Thymus (tissue), 11 donors: ENCODE measurements around the gene SYT13. TPM values are rescaled to one million over a fixed set of nuclear protein-coding genes. Genes with fewer than 3 reads are reported as not detected.

Experiments
- DNase-seq, 9 donors: peaks; one replicate each; pipeline ENCODE4 v3.0.0-alpha.2; 2013; ENCODE audit warnings: low spot score in 9 of 9, low read depth in 6 of 9, missing footprints in 1 of 9
- H3K27ac ChIP-seq, 2 donors: one replicate each; pipeline ENCODE4 v1.5.1; 2013; ENCODE audit warnings: control low read depth in 1 of 2, low read depth in 1 of 2, low read length in 1 of 2, mild to moderate bottlenecking in 1 of 2, moderate library complexity in 1 of 2
- H3K27me3 ChIP-seq, 2 donors: one replicate each; pipeline ENCODE4 v1.5.1; 2013; ENCODE audit warnings: low read length in 1 of 2; ENCODE audit not compliant: control insufficient read depth in 2 of 2, insufficient read depth in 1 of 2
- H3K36me3 ChIP-seq, 2 donors: one replicate each; pipeline ENCODE4 v1.5.1; 2013; ENCODE audit warnings: low read length in 1 of 2, mild to moderate bottlenecking in 1 of 2, moderate library complexity in 1 of 2; ENCODE audit not compliant: control insufficient read depth in 2 of 2, insufficient read depth in 2 of 2
- H3K4me1 ChIP-seq, 2 donors: one replicate each; pipeline ENCODE4 v1.5.1; 2013; ENCODE audit warnings: low read length in 2 of 2; ENCODE audit not compliant: control insufficient read depth in 2 of 2, insufficient read depth in 2 of 2
- H3K4me3 ChIP-seq, 2 donors: one replicate each; pipeline ENCODE4 v1.5.1; 2013; ENCODE audit warnings: low read length in 2 of 2, control low read depth in 1 of 2, mild to moderate bottlenecking in 1 of 2
- H3K9me3 ChIP-seq, 2 donors: one replicate each; pipeline ENCODE4 v1.5.1; 2013; ENCODE audit warnings: low read length in 1 of 2, mild to moderate bottlenecking in 1 of 2; ENCODE audit not compliant: control insufficient read depth in 2 of 2, insufficient read depth in 1 of 2
- WGBS: extraction: QIAGEN DNeasy Blood & Tissue Kit; methylation state at CpG from one replicate; pipeline ENCODE4 v1.1.7; 2013; 5-methylcytosine and 5-hydroxymethylcytosine counted together
- polyA plus RNA-seq: library from polyadenylated mRNA; stranded (reverse); fragments of 200-250 nt; gene quantifications from one replicate; pipeline ENCODE4 v1.2.3, GENCODE V29; 2013
- total RNA-seq: library from RNA; stranded (reverse); fragments of 120-200 nt; gene quantifications from one replicate; pipeline ENCODE4 v1.2.4, GENCODE V29; 2013
- donor health status: healthy.

Gene SYT13
- total and polyA plus RNA-seq, 2 donors: 0.14 to 0.25 TPM

- Histone ChIP-seq H3K27me3 (peaks cover 0 to 7% of the 10 kb centered on the region in 2 donors), H3K4me3 (no peak overlapping the region), H3K4me1 (no peaks in the 10 kb centered on the region), H3K27ac (no peak overlapping the region), H3K36me3 (no peaks in the 10 kb centered on the region), H3K9me3 (no peaks in the 10 kb centered on the region)
- 87% methylated on average over 4 of the region's 4 CpGs for WGBS
- DNase-seq: no peak
These were observed 15.0 kb downstream of the SYT13 start for GRCh38 chr11:45270946-45271716.

GRCh38 chr11:45269678-45270077 is 16.5 kb downstream of the SYT13 start:
- Histone ChIP-seq H3K27me3 (peaks cover 0 to 7% of the 10 kb centered on the region in 2 donors), H3K36me3 (no peaks in the 10 kb centered on the region), H3K27ac (no peak overlapping the region), H3K9me3 (no peaks in the 10 kb centered on the region), H3K4me3 (no peak overlapping the region), H3K4me1 (no peaks in the 10 kb centered on the region)
- no peak for DNase-seq

- Histone ChIP-seq H3K27me3 (peaks cover 0 to 4% of the 10 kb centered on the region in 2 donors), H3K9me3 (no peaks in the 10 kb centered on the region), H3K4me3 (no peak overlapping the region), H3K4me1 (no peaks in the 10 kb centered on the region), H3K27ac (no peak overlapping the region), H3K36me3 (no peaks in the 10 kb centered on the region)
- DNase-seq: no peak
- 89% methylated on average over 13 of the region's 13 CpGs for WGBS
These were observed 18.4 kb downstream of the SYT13 start for GRCh38 chr11:45267652-45268299.

GRCh38 chr11:45267052-45267451 is 19.1 kb downstream of the SYT13 start:
- Histone ChIP-seq H3K9me3 (no peaks in the 10 kb centered on the region), H3K4me1 (no peaks in the 10 kb centered on the region), H3K4me3 (no peak overlapping the region), H3K27ac (no peak overlapping the region), H3K27me3 (peaks cover 0 to 4% of the 10 kb centered on the region in 2 donors), H3K36me3 (no peaks in the 10 kb centered on the region)
- WGBS: 73% methylated on average over 14 of the region's 14 CpGs
- peak in 3 of 9 donors; percentile 1 to 8 (median 4) for DNase-seq

- Histone ChIP-seq H3K36me3 (no peaks in the 10 kb centered on the region), H3K27me3 (peaks cover 0 to 4% of the 10 kb centered on the region in 2 donors), H3K9me3 (no peaks in the 10 kb centered on the region), H3K4me1 (no peaks in the 10 kb centered on the region), H3K4me3 (no peak overlapping the region), H3K27ac (no peak overlapping the region)
- DNase-seq: no peak
- 92% methylated on average over 1 of the region's 1 CpG for WGBS
These were observed 19.5 kb downstream of the SYT13 start for GRCh38 chr11:45266676-45267020.

- no peaks in the 10 kb centered on the region for H3K36me3 ChIP-seq
These were observed 20.0 kb downstream of the SYT13 start for GRCh38 chr11:45265969-45266675.

GRCh38 chr11:45264839-45265515 is 21.2 kb downstream of the SYT13 start:
- H3K4me3 ChIP-seq: no peak overlapping the region
- H3K4me1 ChIP-seq: no peaks in the 10 kb centered on the region
- H3K36me3 ChIP-seq: no peaks in the 10 kb centered on the region
- peaks cover 0 to 4% of the 10 kb centered on the region in 2 donors for H3K27me3 ChIP-seq
- H3K9me3 ChIP-seq: no peaks in the 10 kb centered on the region
- H3K27ac ChIP-seq: no peak overlapping the region
- DNase-seq: no peak
- 91% methylated on average over 11 of the region's 11 CpGs for WGBS

More at GRCh38 chr11:45265969-45266675, 20.0 kb downstream of the SYT13 start:
- no peaks in the 10 kb centered on the region for H3K4me1 ChIP-seq
- H3K27me3 ChIP-seq: peaks cover 0 to 4% of the 10 kb centered on the region in 2 donors
- DNase-seq: no peak
- no peak overlapping the region for H3K27ac ChIP-seq
- H3K9me3 ChIP-seq: no peaks in the 10 kb centered on the region
- 90% methylated on average over 2 of the region's 2 CpGs for WGBS
- no peak overlapping the region for H3K4me3 ChIP-seq

GRCh38 chr11:45263773-45264172 is 22.4 kb downstream of the SYT13 start:
- 98% methylated on average over 3 of the region's 3 CpGs for WGBS
- no peak for DNase-seq
- Histone ChIP-seq H3K4me1 (no peaks in the 10 kb centered on the region), H3K4me3 (no peak overlapping the region), H3K27me3 (peaks cover 0 to 4% of the 10 kb centered on the region in 2 donors), H3K36me3 (no peaks in the 10 kb centered on the region), H3K9me3 (no peaks in the 10 kb centered on the region), H3K27ac (no peak overlapping the region)
